HuH-7 (cell line): ENCODE data around the gene BTBD9.

Source experiments
- DNase-seq: peaks from one replicate; pipeline ENCODE4 v3.0.0; 2011; ENCODE audit warnings: low spot score

BTBD9 gene

GRCh38 chr6:38282911-38283310 lies 356.8 kb downstream of the BTBD9 start:
- DNase-seq: no peak

- no peak for DNase-seq
These were observed 358.6 kb downstream of the BTBD9 start for GRCh38 chr6:38281126-38281525.

- DNase-seq: no peak
These were observed 359.7 kb downstream of the BTBD9 start for GRCh38 chr6:38279963-38280588.

- no peak for DNase-seq
These were observed 360.3 kb downstream of the BTBD9 start for GRCh38 chr6:38279423-38279822.

DNA sequence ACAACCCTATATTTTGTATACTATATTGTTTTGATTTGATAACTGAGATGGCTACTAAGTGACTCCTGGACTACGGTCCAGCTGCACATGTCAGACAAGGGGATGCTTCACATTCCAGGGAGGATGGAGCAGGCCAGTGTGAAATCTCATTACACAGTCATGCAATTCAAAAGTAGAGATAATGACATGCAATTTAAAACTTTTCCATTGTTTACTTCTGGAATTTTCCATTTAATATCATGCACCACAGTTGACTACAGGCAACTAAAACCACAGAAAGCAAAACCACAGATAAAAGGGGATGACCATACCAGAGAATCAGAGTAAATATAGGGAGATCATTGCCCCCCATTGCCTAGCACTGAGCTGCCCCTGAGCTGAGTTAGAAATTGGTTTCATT lies 366.4 kb downstream of the BTBD9 start:
- DNase-seq: no peak

DNA sequence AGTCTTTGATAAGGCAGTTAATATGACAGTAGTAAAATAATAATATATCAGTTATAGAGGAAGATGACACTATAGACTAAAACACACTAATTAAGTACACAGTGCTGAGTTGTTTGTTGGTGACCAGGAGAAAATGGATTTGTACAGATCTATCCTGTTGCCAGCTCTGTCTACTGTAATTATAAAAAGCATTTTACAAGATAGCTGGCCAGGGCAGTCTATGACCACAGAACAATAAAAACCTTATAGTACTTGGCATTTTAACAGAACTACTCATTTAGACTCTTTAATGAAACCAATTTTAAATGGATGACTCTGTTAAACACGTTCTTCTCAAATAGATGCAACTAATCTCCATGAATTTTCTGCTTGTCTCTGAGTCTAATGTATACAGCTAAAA lies 367.5 kb downstream of the BTBD9 start:
- DNase-seq: no peak

- DNase-seq: no peak
These were observed 368.6 kb downstream of the BTBD9 start for GRCh38 chr6:38271081-38271480.

GRCh38 chr6:38270367-38270766 lies 369.4 kb downstream of the BTBD9 start:
- DNase-seq: no peak

DNA sequence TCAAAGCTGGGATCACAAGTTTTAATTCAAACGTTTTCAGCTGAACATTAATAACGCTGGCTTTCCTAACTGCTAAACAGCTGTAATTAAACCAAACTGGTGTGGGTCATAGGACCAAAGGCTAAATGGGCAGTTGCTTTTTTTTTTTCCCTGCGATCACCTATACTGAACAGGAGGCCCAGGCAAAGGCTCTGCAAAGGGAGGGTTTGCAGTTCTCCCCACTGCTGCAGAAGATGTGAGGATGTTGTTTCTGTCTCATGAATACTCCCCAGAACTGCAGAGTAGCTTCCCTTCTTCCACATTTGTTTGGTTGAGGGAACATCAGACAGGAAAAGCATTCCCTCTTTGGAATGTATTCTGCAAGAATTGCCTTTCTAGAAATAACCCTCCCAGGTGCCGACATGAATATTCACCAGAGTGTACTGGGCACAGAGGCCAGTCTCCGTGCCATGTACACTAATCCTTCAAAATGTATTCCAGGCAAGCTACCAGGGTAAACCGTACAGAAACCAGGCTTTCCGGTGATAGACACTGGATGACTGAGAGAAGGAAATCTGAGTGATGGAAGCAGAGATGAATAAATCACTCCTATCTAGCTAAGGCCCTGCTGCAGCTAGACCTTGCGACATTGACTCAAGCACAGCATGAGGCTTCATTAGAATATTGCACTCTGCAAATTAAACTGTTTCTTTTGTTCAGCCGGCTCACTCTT lies 370.1 kb downstream of the BTBD9 start:
- DNase-seq: no peak

GRCh38 chr6:38268342-38268741 lies 371.4 kb downstream of the BTBD9 start:
- DNase-seq: no peak

- no peak for DNase-seq
These were observed 372.8 kb downstream of the BTBD9 start for GRCh38 chr6:38266921-38267354.

DNA sequence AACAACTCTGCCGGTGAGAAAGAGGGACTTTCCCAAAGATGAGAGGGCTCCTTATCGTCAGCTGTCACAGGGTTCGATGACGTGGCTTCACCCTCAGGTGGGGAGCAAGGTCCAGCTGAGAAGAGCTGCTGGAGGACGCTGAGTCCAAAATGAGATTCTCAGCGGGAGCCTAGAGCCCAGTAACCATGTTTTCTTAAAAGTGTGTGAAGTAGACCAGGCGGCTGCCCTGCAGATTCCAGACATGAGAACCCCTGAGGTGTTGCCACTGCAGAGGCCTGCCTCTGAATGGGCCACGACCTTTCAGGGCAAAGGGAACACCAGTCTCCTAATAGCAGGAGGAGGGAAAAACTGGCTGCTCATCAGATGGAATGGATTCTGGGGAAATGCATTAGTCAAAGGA lies 375.1 kb downstream of the BTBD9 start:
- DNase-seq: peak; percentile 12

GRCh38 chr6:38262609-38263008 lies 377.1 kb downstream of the BTBD9 start:
- DNase-seq: no peak

- peak; percentile 10 for DNase-seq
These were observed 377.7 kb downstream of the BTBD9 start for GRCh38 chr6:38262026-38262425.

- DNase-seq: no peak
These were observed 378.1 kb downstream of the BTBD9 start for GRCh38 chr6:38261626-38262025.

DNA sequence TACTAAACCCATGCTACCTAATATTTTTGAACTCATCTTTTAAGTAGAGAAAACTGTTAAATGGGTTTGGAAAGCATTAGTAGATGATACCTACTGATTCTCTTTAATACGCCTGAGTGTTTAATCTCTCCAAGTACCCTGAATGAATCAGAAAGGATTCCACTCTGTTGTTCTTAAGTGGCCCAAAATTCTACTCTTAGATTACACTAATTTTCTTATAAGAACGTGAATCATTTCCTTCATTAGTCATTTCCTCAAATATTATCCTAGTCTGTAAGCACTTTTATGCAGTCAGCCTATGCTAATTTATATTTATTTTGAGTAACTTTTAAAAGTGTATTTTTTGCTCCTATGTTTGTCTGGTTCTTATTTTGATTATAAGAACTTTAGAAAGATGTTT lies 380.0 kb downstream of the BTBD9 start:
- DNase-seq: no peak

DNA sequence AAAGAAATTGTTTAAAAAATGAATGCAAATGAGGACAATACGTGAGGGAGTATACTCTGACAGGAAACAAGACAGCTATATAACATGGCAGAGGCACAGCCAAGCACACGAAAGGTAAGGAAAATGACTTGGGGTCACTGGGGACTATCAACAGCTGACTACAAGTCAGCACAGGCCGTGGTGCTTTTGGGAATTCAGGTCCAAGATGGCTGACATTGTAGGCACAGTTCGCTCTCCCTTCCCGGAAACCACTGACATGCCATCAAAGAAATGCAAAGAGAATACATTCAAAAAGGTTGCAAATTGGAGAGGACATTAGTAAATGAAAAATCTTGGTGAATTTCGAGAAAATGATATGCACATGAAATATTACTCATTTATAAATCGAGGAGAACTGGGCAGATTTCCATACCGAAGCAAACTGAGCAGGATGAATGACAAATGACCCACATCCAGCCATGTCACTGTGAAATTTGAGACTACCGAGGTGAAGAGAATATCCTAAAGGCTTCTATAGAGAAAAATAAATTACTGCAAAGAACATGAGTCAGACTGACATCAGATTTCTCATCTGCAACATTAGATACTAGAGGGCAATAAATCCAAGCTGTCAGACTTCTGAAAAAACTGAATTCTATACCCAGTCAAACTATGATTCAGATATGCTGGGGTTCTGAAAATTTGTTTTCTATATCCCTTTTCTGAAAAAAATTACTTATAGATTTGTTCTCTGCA lies 391.1 kb downstream of the BTBD9 start:
- no peak for DNase-seq

DNA sequence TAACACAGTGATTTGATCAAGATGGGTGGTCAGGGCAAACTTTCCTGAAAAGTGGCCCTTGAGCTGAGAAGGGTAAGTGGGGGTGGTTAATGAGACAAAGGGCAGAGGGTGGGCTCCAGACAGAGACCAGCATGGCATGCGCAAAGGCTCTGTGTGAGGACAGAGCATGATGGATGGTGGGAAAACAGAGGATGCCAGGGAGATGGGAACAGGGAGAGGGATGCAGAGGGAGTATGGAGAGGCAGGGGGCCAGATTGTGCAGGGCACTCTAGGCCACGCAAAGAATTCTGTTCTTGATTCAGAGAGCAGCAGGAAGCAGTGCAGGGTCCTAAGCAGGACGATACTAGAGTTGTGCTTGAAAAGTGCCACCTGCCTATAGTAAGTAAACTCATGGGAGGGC lies 394.4 kb downstream of the BTBD9 start:
- DNase-seq: no peak

GRCh38 chr6:38244869-38245268 lies 394.9 kb downstream of the BTBD9 start:
- no peak for DNase-seq

- no peak for DNase-seq
These were observed 398.4 kb downstream of the BTBD9 start for GRCh38 chr6:38241200-38241871.

DNA sequence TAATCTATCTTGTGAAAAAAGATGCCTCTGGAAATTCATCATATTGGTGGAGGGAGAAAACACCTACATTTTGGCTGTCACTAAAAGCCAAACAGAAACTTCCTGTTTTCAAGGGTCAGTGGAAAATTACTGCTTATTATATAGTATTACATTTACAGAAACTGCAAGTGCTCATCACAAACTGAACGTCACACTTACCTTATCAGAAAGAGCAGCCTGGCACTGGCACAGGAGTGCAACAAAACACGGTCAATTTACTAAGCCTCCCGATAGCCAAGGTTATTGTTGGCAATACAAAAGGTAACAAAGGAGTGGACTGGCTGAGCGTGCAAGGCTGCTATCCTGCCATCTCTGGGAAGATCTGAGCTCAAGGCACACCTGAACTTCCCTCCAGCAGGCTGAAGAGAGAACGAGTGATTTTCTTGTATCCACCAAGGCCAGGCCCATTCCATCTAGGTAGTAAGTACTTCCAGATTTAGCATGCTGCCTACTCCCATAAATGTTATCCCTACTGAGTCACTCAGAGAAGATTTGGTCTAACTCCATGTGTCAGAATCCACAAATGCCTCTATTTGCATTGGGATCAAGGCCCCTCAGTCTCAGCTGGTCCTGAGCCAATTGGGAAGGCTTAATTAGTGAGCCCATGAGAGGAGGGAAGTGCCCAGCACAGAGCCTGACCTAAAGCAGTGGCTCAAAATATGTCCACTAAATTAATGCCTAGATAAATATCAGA lies 399.8 kb downstream of the BTBD9 start:
- DNase-seq: no peak

- DNase-seq: no peak
These were observed 403.1 kb downstream of the BTBD9 start for GRCh38 chr6:38236631-38237030.
